Inferior parietal cortex (tissue), 1 donor: ENCODE data around the gene ITIH5.

Experiments used
- DNase-seq: peaks from one replicate; pipeline ENCODE4 v3.0.0-alpha.2; 2016; ENCODE audit errors: extremely low spot score

Gene ITIH5

DNA sequence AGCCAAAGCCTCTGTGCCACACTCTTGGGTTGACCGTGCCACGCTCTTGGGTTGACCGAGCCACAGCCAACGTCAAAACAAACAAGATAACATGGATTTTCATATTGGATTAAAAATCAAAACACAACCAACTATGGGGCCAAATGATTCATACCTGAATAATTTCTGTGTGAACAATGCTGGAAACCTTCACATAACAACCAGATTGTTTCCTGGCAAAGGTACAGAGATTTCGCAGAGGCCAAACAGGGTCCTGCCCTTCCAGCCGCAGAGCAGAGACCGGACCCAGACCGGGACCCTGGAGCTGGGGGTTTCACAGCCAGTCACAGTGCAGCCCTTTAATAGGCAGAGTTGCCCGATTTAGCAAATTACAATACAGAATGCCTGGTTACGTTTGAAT is 40.5 kb downstream of the ITIH5 start:
- DNase-seq: no peak

DNA sequence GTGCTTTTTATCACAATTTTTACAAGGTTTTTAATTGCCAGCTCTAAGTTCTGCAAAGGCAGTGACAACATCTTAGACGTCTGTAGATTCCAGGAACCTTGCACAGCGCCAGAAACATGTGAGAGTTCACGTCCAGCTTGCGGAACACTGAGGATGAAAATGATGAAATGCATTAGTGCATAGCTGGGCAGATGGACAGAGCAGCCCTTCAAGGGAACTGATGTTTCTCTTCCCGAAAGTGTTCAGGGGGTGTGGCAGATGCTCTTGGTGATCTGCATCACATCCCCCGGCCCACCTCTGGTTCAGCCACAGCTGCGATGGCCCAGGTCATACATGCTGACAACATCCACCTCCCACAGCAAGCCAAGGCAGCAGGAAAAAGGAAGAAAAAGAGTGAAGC is 40.9 kb downstream of the ITIH5 start:
- no peak for DNase-seq

DNA sequence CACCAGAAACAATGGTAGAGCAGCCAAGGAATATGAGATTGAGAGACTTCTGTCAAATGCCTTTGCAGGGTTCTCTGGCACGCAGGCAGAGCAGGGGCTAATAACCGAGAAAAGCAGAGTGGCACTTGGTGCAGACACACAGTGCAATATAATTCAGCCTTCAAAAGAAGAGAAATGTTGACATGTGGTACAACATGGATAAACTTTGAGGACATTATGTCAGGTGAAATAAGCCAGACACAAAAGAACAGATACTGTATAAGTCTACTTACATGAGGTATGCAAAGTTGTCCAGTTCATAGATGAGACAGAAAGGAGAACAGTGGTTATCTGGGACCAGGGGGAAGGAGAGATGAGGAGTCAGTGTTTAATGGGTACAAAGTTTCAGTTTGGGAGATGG is 41.8 kb downstream of the ITIH5 start:
- no peak for DNase-seq

DNA sequence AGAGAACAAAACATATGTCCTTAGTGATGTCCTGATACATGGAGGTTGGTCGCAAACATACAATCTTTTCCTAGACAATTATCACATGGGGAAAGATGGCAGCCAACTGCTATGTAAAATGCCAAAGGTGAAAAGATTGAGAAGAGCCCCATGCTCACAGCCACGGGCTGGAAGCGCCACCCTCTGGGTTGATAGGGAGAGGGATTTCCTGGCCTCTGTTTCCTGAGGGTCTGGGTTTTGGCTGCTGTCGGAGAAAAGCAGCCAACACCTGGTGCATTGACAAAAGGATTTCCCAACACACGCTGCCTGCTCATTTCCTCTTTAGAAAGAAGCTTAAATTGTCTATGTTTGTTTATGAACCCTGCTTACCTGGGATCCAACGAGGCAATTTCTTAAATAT is 43.8 kb downstream of the ITIH5 start:
- no peak for DNase-seq

DNA sequence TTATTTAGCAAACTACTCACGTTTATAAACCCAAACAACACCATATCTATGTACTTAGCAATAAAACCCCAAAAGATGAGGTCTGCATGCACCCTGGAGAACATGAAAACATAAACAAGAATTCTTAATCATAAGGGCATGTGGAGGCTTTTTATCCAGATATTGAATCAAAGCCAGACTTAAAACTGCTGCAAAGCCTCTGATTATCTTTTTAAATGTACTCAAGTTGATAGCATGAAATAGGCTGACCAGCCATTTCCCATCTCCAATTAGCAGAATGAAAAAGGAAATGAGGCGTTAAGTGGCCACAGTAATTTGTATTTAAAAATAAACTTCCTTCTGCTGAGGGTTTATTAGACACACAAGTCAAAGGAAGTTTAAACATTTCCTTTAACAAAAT is 48.3 kb downstream of the ITIH5 start:
- DNase-seq: no peak

DNA sequence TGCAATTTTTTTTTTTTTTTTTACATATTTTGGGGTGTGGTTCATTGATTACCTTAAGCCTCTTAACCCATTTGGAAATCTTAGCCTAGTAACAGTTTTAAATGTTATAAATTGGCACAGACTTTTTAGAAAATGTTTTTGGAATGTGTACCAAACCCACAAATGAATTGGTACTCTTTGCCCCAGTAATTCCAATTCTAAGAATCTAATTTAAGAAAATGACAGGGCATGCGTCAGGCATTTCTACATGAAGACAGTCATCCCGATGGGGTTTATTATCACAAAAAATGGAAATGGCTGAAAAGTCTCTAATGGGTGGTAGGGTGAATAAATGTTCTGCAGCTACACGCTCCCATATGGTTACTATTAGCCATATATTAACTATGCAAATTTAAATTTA is 54.9 kb downstream of the ITIH5 start:
- no peak for DNase-seq

DNA sequence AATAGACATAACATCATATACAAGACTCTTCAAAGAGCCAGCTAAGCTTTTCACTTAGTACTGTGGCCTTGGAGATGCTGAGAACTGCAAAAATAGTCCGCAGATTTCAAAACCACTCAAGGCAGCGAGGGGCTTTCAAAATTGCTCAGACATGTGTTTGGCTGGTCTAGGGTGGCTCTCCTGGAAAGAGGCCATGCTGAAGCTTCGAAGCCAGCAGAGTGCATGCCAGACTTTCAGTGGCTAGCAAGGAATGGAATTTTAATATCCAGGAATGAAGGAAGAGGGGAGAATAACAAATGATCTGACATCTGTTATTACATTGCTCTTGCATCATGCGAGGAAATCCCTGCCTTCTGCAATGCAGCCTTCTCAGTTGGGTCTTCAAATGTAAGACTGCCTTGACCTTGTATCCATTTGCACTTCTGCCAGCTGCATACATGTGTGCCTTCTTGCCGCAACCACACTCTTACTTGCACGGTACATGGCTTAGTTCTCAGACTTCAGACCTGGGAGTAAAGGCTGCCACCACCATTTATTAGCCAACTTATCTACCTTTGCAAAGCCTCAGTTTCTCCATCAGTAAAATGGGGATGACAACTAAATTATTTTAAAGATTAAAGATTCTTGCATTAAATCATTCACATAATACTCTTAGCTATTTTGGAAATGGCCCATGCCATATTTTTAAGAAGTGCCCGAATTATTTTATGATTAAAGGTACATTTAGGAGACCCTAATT is 55.9 kb downstream of the ITIH5 start:
- no peak for DNase-seq

DNA sequence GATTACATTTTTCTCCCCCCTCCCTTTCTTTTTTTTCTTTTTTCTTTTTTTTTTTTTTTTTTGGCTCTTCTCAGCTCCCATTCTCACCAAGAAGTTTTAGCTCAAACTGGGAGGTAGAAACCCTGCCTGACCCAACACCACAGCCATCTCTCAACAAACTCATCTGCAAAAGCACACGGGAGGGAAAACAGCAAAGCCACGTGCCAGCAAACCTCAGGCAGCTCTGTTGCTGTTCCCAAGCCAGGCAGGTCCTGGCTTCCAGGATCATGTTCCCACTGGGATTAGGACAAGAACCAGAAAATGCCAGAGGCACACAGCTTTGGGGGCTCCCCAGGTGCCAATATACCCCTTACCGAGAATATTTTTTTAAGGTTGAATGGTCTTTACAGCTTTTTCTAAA is 56.7 kb downstream of the ITIH5 start:
- DNase-seq: no peak

DNA sequence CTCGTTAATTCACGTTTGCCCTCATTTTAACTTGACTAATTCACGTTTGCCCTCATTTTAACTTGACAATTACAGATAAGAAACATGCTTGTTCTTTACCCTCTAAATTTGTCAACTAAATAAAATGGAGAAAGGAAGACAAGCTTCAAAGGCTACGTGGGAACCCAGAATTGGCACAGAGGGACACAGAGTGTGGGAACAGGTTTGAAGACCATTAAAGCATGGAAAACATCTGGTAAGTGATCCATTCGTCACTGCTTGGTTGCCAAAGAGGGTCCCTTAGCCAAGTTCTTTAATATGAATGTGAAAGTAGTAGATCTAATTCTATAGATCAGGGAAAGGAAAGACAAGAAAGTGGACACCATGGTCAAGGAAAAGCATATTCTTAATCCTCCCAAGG is 57.2 kb downstream of the ITIH5 start:
- DNase-seq: no peak

DNA sequence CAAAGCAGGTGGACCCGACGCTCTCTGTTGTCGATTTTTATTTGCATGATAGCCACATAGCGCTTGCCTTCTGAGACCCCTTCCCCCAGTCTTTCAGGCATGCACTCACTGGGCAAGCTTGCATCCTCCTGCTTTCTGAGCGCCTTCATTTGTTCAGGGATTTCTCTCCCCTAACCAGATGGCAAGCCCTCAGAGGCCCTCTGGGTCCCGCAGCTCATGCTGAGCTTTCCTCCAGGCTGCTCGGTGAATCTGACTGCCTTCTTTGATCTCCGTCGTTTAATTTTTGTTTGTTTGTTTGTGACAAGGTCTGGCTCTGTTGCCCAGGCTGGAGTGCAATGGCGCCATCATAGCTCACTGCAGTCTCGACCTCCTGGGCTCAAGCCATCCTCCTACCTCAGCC is 58.8 kb downstream of the ITIH5 start:
- no peak for DNase-seq

DNA sequence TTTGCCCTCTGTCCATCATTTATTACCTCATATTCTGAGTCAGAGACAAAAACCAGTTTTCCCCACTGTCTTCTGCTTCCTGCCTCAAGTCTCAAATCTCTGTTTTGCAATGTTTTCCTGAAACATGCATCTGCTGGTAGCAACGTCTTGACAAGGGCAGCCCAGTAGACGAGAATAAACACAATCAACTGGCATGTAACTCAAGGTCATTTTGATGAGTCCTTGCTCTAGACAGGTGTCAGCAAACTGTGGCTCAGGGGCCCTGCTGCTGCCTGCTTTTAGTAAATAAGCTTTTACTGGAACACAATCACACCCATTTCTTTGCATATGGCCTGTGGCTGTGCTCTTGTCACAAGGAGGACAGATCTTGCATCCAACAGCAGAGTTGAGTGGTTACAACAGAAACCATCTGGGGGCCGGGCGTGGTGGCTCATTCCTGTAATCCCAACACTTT is 59.8 kb downstream of the ITIH5 start:
- no peak for DNase-seq

DNA sequence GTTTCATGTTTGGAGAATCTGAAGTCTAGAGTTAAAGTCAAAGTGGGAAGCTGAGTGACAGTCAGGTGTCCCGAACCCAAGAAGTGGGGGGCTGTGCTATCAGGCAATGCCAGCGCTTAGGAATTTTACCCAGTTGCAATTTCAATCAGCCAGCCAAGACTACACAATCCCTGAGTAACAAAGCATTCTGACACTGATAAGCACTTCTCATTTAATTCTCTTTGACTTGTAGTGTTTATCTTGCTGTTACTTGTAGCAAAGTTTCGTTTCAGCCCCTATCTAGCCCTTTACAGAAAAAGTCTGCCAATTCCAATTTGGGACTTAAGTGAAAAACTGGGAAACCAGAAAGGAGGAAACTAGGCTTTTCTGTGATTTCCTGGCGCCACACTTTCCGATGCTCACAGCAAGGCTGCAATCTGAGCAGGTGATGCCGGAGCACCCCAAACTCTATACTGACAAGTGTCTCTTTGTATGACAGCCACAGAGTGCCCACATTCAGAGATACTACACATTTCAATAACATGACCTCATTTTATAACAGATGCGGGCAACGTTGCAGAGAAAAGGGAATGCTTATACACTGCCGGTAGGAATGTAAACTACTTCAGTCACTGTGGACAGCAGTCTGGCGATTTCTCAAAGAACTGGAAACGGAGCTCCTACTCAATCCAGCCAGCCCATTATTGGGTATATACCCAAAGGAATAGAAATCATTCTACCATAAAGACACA is 61.0 kb downstream of the ITIH5 start:
- no peak for DNase-seq

DNA sequence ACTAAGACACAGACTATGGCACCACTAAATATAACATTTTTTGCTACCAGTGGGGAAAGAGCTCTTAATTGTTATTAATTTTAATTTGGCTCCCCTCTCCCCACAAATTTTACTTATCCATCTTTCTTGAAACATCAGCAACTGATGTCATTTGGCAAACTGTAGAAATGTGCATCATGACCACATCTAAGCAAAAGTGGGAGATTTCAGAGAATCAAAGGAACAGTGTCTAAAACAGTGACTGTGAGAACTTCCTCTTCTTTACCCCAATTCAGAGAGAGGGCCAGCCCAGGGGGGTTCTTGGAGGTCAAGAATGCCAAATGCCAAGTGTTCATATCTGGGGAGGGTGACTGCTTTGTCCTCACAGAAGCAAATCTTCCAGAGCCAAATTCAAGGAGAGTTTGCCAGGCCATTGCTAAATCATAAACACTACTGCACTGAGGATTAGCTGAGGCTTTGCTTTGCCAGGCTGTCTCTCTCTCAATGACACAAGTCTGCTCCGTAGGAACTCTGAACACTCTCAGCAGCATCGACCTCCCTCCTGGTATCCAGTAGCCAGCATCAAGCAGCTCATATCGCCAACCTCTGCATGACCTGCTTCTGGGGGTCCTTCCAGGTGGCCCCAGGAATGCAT is 65.6 kb downstream of the ITIH5 start:
- no peak for DNase-seq

DNA sequence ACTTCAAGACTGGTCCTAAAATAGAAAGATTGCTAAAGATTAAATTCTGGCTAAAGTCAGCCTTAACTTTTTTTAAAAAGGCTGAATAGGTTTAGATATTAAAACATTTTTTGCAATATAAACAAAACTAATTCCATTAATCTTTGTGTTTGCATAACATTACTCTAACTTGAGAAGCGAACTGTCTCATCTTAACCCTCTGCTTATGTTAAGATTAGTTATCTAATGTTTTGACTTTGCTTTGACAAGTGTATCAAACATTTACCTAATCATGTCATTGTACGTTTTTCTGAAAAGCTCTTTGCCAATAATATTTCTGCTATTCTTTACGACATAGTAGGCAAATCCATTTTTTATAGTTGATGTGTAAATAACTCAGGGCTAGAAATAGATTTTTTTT is 68.0 kb downstream of the ITIH5 start:
- no peak for DNase-seq

DNA sequence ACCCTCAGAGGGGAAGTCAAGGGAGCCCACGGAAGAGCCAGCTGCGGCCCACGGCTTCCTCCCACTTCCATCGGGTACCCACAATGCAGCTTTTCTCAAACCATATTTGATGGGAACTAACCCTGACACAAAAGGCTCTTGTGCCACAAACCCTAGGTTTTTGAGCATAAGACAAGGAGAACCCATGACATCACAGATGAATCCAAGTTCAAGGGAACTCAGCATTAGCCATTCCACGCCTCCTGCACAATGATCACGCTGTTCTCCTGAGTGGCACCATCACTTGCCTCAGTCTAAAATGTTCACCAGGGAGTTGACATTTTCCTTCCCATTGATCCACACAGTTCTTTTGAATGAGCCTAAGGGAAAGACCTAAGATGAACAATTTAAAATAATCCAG is 70.4 kb downstream of the ITIH5 start:
- DNase-seq: no peak

DNA sequence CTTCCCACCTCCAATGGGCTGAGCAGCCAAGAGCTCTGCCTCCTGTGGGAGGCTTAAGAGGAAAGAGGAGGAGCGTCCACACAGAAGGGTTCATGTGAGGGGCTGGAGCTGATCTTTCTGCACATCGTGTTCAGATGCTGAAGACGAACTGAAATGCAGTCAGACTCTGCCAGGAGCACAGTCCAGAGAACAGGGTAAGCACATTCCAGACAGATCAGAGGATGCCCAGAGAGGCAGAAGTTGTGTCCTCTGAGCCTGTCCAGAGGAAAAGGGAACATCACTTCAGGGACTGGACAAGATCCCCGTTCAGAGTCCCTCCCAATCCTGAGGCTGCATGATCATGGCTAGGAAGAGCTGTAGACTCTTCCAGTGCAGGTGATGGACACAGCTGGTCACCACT is 72.9 kb downstream of the ITIH5 start:
- no peak for DNase-seq

DNA sequence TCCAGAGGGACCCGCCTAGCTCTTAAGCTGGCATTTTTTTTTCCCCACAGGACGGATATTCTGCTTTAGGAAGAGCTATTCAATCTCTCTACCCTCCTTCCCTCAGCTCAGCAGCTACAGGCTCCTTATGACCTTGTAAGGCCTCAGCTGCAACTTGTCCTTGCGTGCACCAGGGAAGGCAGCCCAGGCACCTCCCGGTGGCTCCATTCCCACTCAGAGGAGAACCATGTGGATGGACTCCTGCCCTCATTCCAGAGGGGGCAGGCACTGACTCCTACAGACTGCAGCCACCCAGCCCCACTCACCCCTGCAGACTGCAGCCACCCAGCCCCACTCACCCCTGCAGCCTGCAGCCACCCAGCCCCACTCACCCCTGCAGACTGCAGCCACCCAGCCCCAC is 73.7 kb downstream of the ITIH5 start:
- no peak for DNase-seq

DNA sequence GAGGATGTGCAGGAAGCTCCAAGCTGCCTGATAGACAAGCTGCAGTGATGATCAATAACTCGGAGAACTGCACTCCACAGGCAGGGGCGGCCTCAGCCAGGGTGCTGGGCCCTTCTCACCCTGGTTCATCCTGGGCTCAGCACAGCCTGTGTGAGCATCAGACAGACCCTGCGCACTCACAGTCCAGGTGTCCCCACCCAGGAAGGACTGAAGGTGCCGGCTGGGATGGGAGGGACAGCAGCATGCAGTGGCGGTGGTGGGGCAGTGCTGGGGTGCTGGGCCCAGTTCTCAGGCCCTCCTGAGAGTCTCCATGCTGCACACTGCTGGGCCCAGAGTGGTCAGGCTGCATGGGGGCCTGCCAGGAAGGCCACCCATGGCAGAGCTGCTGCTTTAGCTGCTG is 74.1 kb downstream of the ITIH5 start:
- DNase-seq: no peak

DNA sequence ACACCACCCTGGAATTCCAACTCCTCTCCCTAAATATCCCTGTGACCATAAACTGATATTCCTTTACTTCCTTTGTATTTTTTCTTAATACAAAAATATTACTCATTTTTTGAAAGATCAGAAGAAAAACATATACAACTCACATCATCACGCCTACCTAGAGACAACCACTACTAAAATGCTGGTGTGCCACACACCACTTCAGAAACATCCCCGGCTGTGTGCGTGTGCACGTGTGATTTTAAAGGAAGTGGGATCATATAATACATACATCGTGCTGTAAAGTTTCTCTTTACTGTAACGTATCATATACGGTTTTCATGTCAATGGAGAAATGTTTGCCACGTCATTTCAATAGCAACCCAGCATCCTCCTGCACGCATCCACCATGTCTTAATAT is 76.5 kb downstream of the ITIH5 start:
- DNase-seq: no peak

DNA sequence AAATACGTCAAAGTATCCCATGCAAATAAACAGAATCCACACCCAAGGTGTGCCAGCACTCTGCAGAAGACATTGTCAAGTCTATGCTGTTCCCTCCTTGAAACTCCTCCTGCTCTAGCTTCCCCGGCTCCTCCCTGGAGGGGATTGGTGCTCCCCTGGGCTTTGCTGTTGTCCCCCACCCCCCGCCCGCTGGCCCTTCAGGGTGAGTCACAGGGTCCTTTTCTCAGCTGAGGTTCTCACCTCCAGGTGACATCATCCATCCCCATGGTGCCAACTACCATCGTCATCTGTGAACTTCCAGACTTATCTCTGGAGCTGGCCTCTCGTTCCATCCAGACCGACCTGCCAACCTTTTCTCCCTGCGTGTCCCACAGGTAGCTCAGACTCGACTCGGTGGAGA is 77.0 kb downstream of the ITIH5 start:
- no peak for DNase-seq

DNA sequence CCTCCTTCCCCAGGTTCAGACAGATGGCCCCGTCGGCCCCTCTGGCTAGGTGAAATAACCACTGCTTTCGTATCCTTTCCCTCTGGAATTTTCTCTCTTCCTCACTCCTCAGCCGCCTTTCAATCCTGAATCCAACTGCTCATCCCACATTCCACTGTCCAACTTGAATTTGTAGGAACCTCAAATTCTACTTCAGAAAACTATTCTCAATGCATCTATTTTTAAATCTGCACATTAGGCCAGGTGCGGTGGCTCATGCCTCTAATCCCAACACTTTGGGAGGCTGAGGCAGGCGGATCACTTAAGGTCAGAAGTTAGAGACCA is 78.9 kb downstream of the ITIH5 start:
- DNase-seq: no peak

DNA sequence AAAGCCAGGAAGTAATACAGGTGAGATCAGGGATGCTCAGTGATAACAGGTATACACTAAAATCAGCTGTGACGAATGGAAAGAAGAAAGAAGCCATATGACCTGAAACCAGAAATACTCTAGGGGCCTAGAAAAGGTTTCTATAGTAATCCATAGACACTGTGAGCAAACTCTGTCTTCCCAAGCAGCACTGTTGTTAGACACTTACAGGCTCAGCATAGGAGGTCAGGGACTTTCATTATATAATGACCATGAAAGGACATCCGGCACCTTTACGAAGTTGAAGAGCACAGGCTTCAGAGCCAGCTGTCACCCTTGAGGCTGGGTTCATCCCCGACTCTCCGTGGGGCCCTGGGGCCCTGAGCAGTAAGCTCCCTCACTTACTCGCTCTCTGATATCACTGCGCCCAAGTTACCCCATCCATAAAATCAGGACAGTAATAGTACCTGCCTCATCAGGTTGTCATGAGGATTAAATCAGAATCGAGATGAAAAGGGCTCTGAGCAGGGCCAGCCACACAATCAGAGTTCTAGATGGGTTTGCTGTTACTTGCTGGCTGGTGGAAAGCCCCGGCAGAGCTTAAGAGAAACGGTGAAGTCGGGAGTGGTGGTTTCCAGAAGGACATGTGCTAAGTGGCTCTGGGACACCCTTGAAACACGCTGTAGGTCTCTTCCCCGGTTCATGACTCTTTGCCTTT is 79.5 kb downstream of the ITIH5 start:
- DNase-seq: no peak

DNA sequence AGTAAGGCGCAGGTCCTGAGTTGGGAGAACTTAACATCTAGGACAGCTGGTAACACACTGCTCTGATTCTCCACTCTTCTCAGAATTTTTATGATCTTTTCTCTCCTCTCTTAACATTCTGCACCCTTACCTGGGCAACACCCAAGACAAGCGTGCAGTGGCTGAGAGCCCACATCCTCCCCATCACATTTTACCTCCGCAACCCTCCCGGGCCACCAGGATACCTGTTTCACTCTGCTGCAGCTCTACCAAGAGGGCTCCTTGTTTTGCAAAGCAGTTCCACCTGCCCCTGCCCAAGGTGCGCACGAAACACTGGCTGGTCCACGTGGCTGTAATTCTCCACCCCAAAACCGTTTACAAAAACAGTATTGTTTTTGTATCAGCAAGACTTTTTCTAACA is 81.5 kb downstream of the ITIH5 start:
- no peak for DNase-seq
